ENCODE measurements around the gene MCM5.

Gene MCM5

GRCh38 chr22:35452810-35453743 lies 53.1 kb downstream of the MCM5 start:
- no peaks in the 10 kb centered on the region for H3F3A ChIP-seq (ENCODE audit: control insufficient read depth, insufficient read depth)
- H3K27ac ChIP-seq (ENCODE audit: low read depth, low read length) = no peak overlapping the region
- H3K4me1 ChIP-seq (ENCODE audit: control insufficient read depth, low read length) = peaks cover 2% of the 10 kb centered on the region
- H3K4me3 ChIP-seq (ENCODE audit: low read length) = no peak overlapping the region
- no peaks in the 10 kb centered on the region for H3K27me3 ChIP-seq (ENCODE audit: control insufficient read depth, low read length)
- H3K9me3 ChIP-seq (ENCODE audit: control insufficient read depth, insufficient read depth, low read length) = no peaks in the 10 kb centered on the region
- H3K4me2 ChIP-seq (ENCODE audit: low read length) = no peak overlapping the region
- TF ChIP-seq EZH2phosphoT487 (IDR thresholded peaks at IDR 0.05; ENCODE audit: borderline replicate concordance, low read length) = no peak
- TF ChIP-seq, protein P1, sequence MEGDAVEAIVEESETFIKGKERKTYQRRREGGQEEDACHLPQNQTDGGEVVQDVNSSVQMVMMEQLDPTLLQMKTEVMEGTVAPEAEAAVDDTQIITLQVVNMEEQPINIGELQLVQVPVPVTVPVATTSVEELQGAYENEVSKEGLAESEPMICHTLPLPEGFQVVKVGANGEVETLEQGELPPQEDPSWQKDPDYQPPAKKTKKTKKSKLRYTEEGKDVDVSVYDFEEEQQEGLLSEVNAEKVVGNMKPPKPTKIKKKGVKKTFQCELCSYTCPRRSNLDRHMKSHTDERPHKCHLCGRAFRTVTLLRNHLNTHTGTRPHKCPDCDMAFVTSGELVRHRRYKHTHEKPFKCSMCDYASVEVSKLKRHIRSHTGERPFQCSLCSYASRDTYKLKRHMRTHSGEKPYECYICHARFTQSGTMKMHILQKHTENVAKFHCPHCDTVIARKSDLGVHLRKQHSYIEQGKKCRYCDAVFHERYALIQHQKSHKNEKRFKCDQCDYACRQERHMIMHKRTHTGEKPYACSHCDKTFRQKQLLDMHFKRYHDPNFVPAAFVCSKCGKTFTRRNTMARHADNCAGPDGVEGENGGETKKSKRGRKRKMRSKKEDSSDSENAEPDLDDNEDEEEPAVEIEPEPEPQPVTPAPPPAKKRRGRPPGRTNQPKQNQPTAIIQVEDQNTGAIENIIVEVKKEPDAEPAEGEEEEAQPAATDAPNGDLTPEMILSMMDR (IDR thresholded peaks at IDR 0.05; ENCODE audit: low read depth, low read length, poor library complexity, severe bottlenecking) = no peak
- H4K20me1 ChIP-seq (ENCODE audit: control insufficient read depth, insufficient read depth, low read depth, low read length) = no peaks in the 10 kb centered on the region
- H3K9me2 ChIP-seq (replicated peaks; ENCODE audit: control insufficient read depth, low read length) = no peaks in the 10 kb centered on the region
- no peaks in the 10 kb centered on the region for H3K79me2 ChIP-seq (ENCODE audit: control insufficient read depth, low read length)
- H3K36me3 ChIP-seq (ENCODE audit: control insufficient read depth, low read length) = no peaks in the 10 kb centered on the region; the same call in 1 of the 2 replicates

DNA sequence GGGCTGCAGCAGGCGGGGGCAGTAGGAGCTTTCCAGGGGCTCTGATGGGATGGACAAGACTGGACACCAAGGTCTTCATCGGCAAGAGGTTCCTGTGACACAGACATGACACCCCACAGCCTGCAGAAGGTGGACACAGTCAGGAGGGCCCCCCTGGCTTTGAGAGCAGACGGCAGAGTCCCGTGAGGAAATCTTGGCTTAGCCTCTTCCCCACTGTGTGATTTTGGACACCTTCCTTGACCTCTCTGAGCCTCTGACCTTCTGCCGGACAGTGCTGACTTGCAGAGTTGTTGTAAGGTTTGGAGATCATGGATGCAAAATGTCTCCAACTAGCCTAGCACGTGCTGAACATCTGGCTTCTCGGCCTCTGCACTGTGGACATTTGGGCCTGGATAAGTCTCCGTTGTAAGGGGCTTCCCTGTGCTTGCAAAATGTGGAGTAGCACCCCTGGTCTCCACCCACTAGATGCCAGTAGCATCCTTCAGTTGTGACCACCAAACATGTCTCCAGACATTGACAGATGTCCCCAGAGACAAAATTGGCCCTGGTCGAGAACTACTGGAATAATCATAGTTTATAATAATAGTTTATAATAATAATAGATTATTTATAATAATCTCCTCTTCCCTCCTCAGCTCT lies 54.6 kb downstream of the MCM5 start:
- no peak overlapping the region for H3K4me2 ChIP-seq (ENCODE audit: low read length)
- no peak overlapping the region for H3K4me3 ChIP-seq (ENCODE audit: low read length)
- no peaks in the 10 kb centered on the region for H4K20me1 ChIP-seq (ENCODE audit: control insufficient read depth, insufficient read depth, low read depth, low read length)
- H3K27me3 ChIP-seq (ENCODE audit: control insufficient read depth, low read length) = no peaks in the 10 kb centered on the region
- H3K27ac ChIP-seq (ENCODE audit: low read depth, low read length) = no peak overlapping the region
- no peaks in the 10 kb centered on the region for H3K4me1 ChIP-seq (ENCODE audit: control insufficient read depth, low read length)
- H3F3A ChIP-seq (ENCODE audit: control insufficient read depth, insufficient read depth) = no peaks in the 10 kb centered on the region
- H3K36me3 ChIP-seq (ENCODE audit: control insufficient read depth, low read length) = no peaks in the 10 kb centered on the region
- H3K9me3 ChIP-seq (ENCODE audit: control insufficient read depth, insufficient read depth, low read length) = no peaks in the 10 kb centered on the region
- H3K9me2 ChIP-seq (replicated peaks; ENCODE audit: control insufficient read depth, low read length) = no peaks in the 10 kb centered on the region
- no peaks in the 10 kb centered on the region for H3K79me2 ChIP-seq (ENCODE audit: control insufficient read depth, low read length)
- TF ChIP-seq, protein P1 (IDR thresholded peaks at IDR 0.05; ENCODE audit: low read depth, low read length, poor library complexity, severe bottlenecking) = no peak
- no peak for TF ChIP-seq EZH2phosphoT487 (IDR thresholded peaks at IDR 0.05; ENCODE audit: borderline replicate concordance, low read length)

- H3K9me2 ChIP-seq (replicated peaks; ENCODE audit: control insufficient read depth, low read length) = no peaks in the 10 kb centered on the region
- H3K4me3 ChIP-seq (ENCODE audit: low read length) = no peak overlapping the region
- TF ChIP-seq EZH2phosphoT487 (IDR thresholded peaks at IDR 0.05; ENCODE audit: borderline replicate concordance, low read length) = no peak
These were observed 55.6 kb downstream of the MCM5 start for GRCh38 chr22:35455529-35455928.

DNA sequence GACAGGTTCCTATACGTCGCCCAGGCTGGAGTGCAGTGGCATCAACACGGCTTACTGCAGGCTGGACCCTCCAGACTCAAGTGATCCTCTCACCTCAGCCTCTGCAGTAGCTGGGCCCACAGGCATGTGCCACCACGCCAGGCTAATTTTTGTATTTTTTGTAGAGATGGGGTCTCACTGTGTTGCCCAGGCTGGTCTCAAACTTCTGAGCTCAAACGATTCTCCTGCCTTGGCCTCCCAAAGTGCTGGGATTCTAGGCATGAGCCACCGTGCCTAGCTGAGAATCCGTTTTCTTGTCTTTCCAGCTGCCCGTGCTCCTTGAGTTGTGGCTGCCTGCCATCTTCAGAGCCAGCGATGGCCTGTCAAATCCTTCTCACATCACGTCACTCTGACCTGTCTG lies 56.8 kb downstream of the MCM5 start:
- no peaks in the 10 kb centered on the region for H3K4me1 ChIP-seq (ENCODE audit: control insufficient read depth, low read length)
- no peaks in the 10 kb centered on the region for H3F3A ChIP-seq (ENCODE audit: control insufficient read depth, insufficient read depth)
- no peak overlapping the region for H3K27ac ChIP-seq (ENCODE audit: low read depth, low read length)
- no peaks in the 10 kb centered on the region for H3K79me2 ChIP-seq (ENCODE audit: control insufficient read depth, low read length)
- H3K36me3 ChIP-seq (ENCODE audit: control insufficient read depth, low read length) = no peaks in the 10 kb centered on the region
- no peak overlapping the region for H3K4me2 ChIP-seq (ENCODE audit: low read length)
- no peaks in the 10 kb centered on the region for H4K20me1 ChIP-seq (ENCODE audit: control insufficient read depth, insufficient read depth, low read depth, low read length)
- TF ChIP-seq, protein P1 (IDR thresholded peaks at IDR 0.05; ENCODE audit: low read depth, low read length, poor library complexity, severe bottlenecking) = no peak
- TF ChIP-seq EZH2phosphoT487 (IDR thresholded peaks at IDR 0.05; ENCODE audit: borderline replicate concordance, low read length) = no peak
- no peaks in the 10 kb centered on the region for H3K9me3 ChIP-seq (ENCODE audit: control insufficient read depth, insufficient read depth, low read length)
- H3K4me3 ChIP-seq (ENCODE audit: low read length) = no peak overlapping the region
- no peaks in the 10 kb centered on the region for H3K9me2 ChIP-seq (replicated peaks; ENCODE audit: control insufficient read depth, low read length)
- H3K27me3 ChIP-seq (ENCODE audit: control insufficient read depth, low read length) = no peaks in the 10 kb centered on the region

More at GRCh38 chr22:35455529-35455928, 55.6 kb downstream of the MCM5 start:
- H3K79me2 ChIP-seq (ENCODE audit: control insufficient read depth, low read length) = no peaks in the 10 kb centered on the region
- no peaks in the 10 kb centered on the region for H3K27me3 ChIP-seq (ENCODE audit: control insufficient read depth, low read length)
- no peak overlapping the region for H3K27ac ChIP-seq (ENCODE audit: low read depth, low read length)
- H3K36me3 ChIP-seq (ENCODE audit: control insufficient read depth, low read length) = no peaks in the 10 kb centered on the region
- no peaks in the 10 kb centered on the region for H4K20me1 ChIP-seq (ENCODE audit: control insufficient read depth, insufficient read depth, low read depth, low read length)
- no peaks in the 10 kb centered on the region for H3F3A ChIP-seq (ENCODE audit: control insufficient read depth, insufficient read depth)
- H3K9me3 ChIP-seq (ENCODE audit: control insufficient read depth, insufficient read depth, low read length) = no peaks in the 10 kb centered on the region
- no peaks in the 10 kb centered on the region for H3K4me1 ChIP-seq (ENCODE audit: control insufficient read depth, low read length)
- no peak overlapping the region for H3K4me2 ChIP-seq (ENCODE audit: low read length)
